RCC 7860 (cell line): ENCODE data around the gene TACC2.
A peak's percentile ranks its signal among the peaks of the same experiment; 100 is the strongest.

Experiments
- DNase-seq: peaks from one replicate; pipeline ENCODE4 v3.0.0-alpha.2; 2015; ENCODE audit warnings: low spot score
- FAIRE-seq: peaks from 2 replicates; lab custom pipeline; 2012; peaks lifted over from hg19 to GRCh38; lab: Jason Lieb, UNC

The TACC2 gene

GRCh38 chr10:122120008-122120744, 131.2 kb downstream of the TACC2 start:
- no peak for DNase-seq
- no peak for FAIRE-seq

GRCh38 chr10:122121059-122121458, 132.1 kb downstream of the TACC2 start:
- DNase-seq (peak; percentile 10), FAIRE-seq (no peak)

- DNase-seq (no peak), FAIRE-seq (no peak)
Observed at GRCh38 chr10:122122493-122122892, 133.5 kb downstream of the TACC2 start.

GRCh38 chr10:122123186-122123585, 134.2 kb downstream of the TACC2 start:
- no peak for FAIRE-seq
- DNase-seq, result no peak

- FAIRE-seq (no peak), DNase-seq (no peak)
Observed at GRCh38 chr10:122124342-122124741, 135.4 kb downstream of the TACC2 start.

GRCh38 chr10:122124808-122125207, 135.8 kb downstream of the TACC2 start:
- FAIRE-seq (no peak), DNase-seq (no peak)

GRCh38 chr10:122126763-122127659, 138.0 kb downstream of the TACC2 start:
- DNase-seq, result peak; percentile 82
- peak; percentile 93 for FAIRE-seq

GRCh38 chr10:122127943-122128342, 139.0 kb downstream of the TACC2 start:
- peak; percentile 18 for FAIRE-seq
- peak; percentile 52 for DNase-seq

GRCh38 chr10:122128357-122128756, 139.4 kb downstream of the TACC2 start:
- DNase-seq (no peak), FAIRE-seq (no peak)

- FAIRE-seq (no peak), DNase-seq (no peak)
Observed at GRCh38 chr10:122130474-122131110, 141.6 kb downstream of the TACC2 start.

- FAIRE-seq, result no peak
- DNase-seq, result no peak
Observed at GRCh38 chr10:122132331-122132755, 143.4 kb downstream of the TACC2 start.

GRCh38 chr10:122132882-122133565, 144.1 kb downstream of the TACC2 start:
- FAIRE-seq (no peak), DNase-seq (no peak)

GRCh38 chr10:122135251-122136025, 146.5 kb downstream of the TACC2 start:
- DNase-seq, result no peak
- no peak for FAIRE-seq

- no peak for FAIRE-seq
- DNase-seq, result no peak
Observed at GRCh38 chr10:122138831-122139625, 150.1 kb downstream of the TACC2 start.

GRCh38 chr10:122139627-122140170, 150.7 kb downstream of the TACC2 start:
- DNase-seq (no peak), FAIRE-seq (no peak)

- DNase-seq (peak; percentile 66), FAIRE-seq (no peak)
Observed at GRCh38 chr10:122140461-122140902, 151.5 kb downstream of the TACC2 start.

GRCh38 chr10:122140941-122141623, 152.1 kb downstream of the TACC2 start:
- FAIRE-seq (peak; percentile 95), DNase-seq (peak; percentile 98)
